Activated CD8-positive, alpha-beta T cell treated with anti-CD3 and anti-CD28 coated beads for 36 hours (primary cell): ENCODE data around the gene NCAPH2. TPM values are rescaled to one million over a fixed set of nuclear protein-coding genes. Genes with fewer than 3 reads are reported as not detected.

Experiments used
- ATAC-seq: fragments of 200-7000 bp; cut with Tn5 transposase; one replicate; pipeline ENCODE4 v1.10.0; 2021; ENCODE audit warnings: mild to moderate bottlenecking, moderate library complexity
- CTCF ChIA-PET: fragments of 350-600 bp; sonication (Branson Sonifier 250); formaldehyde crosslinking; loops from one replicate; lab custom pipeline; 2021; ENCODE audit warnings: antibody characterized with exemption; lab: Charles Lee
- POLR2A ChIA-PET: fragments of 350-600 bp; sonication (Branson Sonifier 250); formaldehyde crosslinking; loops from one replicate; lab custom pipeline; 2021; ENCODE audit warnings: antibody characterized with exemption; lab: Charles Lee
- DNase-seq: peaks from one replicate; pipeline ENCODE4 v3.0.0-alpha.2; 2020
- H3K27ac Mint-ChIP-seq: one replicate; pipeline ENCODE4 v1.8.0; 2021; ENCODE audit warnings: mild to moderate bottlenecking, mixed read lengths
- H3K27me3 Mint-ChIP-seq: one replicate; pipeline ENCODE4 v1.8.0; 2021; ENCODE audit warnings: mixed read lengths
- H3K36me3 Mint-ChIP-seq: one replicate; pipeline ENCODE4 v1.8.0; 2021; ENCODE audit warnings: low read depth, mixed read lengths
- H3K4me1 Mint-ChIP-seq: one replicate; pipeline ENCODE4 v1.8.0; 2021; ENCODE audit warnings: low read depth, mixed read lengths
- H3K4me3 Mint-ChIP-seq: one replicate; pipeline ENCODE4 v1.8.0; 2021; ENCODE audit warnings: mild to moderate bottlenecking, moderate library complexity, mixed read lengths
- H3K9me3 Mint-ChIP-seq: one replicate; pipeline ENCODE4 v1.8.0; 2021; ENCODE audit warnings: mixed read lengths
- CTCF ChIP-seq: fragments of 200-600 bp; IDR thresholded peaks from one replicate; pipeline ENCODE4 v1.8.0; 2022; ENCODE audit warnings: antibody characterized with exemption, mild to moderate bottlenecking
- intact Hi-C: fragments of 100-400 bp; cut with micrococcal nuclease; formaldehyde crosslinking; loops from one replicate; pipeline ENCODE4 v1.10.0; 2022
- total RNA-seq, 2 experiments: library from RNA; stranded (reverse); gene quantifications; one replicate each; pipeline ENCODE4 v1.2.3, GENCODE V29; 2021

NCAPH2 gene
- total RNA-seq, 2 experiments from 2014 or later: 121 to 126 TPM

- intact Hi-C loops: no loop called here
- Mint-ChIP-seq H3K27me3 (no peaks in the 10 kb centered on the region), H3K36me3 (peaks cover 2% of the 10 kb centered on the region), H3K4me3 (peak within 1 kb of the TSS; percentile 83), H3K27ac (peak within 1 kb of the TSS; percentile 47), H3K4me1 (peaks cover 15% of the 10 kb centered on the region), H3K9me3 (no peaks in the 10 kb centered on the region)
- CTCF ChIA-PET: interaction anchor here (0.6 to 3.3 kb wide), 23 partner anchors 9 to 176 kb away, joined by 3 to 32 read pairs (median 5); partner anchors contain the start of genes CHKB, KLHDC7B, LMF2 and NCAPH2
- peak; percentile 98 for DNase-seq
- TF ChIP-seq CTCF: peak; percentile 82
- peak; percentile 99 for ATAC-seq
- POLR2A ChIA-PET: interaction anchor here (0.6 to 4.4 kb wide), 16 partner anchors 10 to 93 kb away, joined by 3 to 36 read pairs (median 5); partner anchors contain the start of gene SCO2
Observed at GRCh38 chr22:50562523-50563412, 54.7 kb downstream of the NCAPH2 start, which contains the start of gene SYCE3. TSS of gene SYCE3 (minus strand) at chr22:50562919. CDS start at chr22:50556405, 6,514 bp downstream.

- intact Hi-C loops: no loop called here
- Mint-ChIP-seq H3K27me3 (no peaks in the 10 kb centered on the region), H3K27ac (peak overlapping the region; percentile 47), H3K9me3 (no peaks in the 10 kb centered on the region), H3K4me3 (peak overlapping the region; percentile 83), H3K36me3 (peaks cover 6% of the 10 kb centered on the region), H3K4me1 (peaks cover 15% of the 10 kb centered on the region)
- DNase-seq: no peak
- no peak for ATAC-seq
- TF ChIP-seq CTCF: no peak
- POLR2A ChIA-PET: interaction anchor here (0.6 to 4.4 kb wide), 15 partner anchors 9 to 57 kb away, joined by 3 to 36 read pairs (median 5); partner anchors contain the start of gene SCO2
- CTCF ChIA-PET: interaction anchor here (0.8 to 3.3 kb wide), 22 partner anchors 9 to 95 kb away, joined by 3 to 32 read pairs (median 5); partner anchors contain the start of genes CHKB, KLHDC7B, LMF2 and NCAPH2
Observed at GRCh38 chr22:50563413-50564160, 55.6 kb downstream of the NCAPH2 start.

GRCh38 chr22:50564289-50564688, 56.3 kb downstream of the NCAPH2 start:
- ATAC-seq (no peak), DNase-seq (no peak)
- H3K27ac Mint-ChIP-seq: no peak overlapping the region
- H3K9me3 Mint-ChIP-seq: no peaks in the 10 kb centered on the region
- ChIA-PET CTCF (interaction anchor here (2.1 to 3.3 kb wide), 5 partner anchors 12 to 56 kb away, joined by 14 to 30 read pairs (median 23); partner anchors contain the start of gene SCO2), POLR2A (interaction anchor here (1.0 to 4.4 kb wide), 10 partner anchors 8 to 57 kb away, joined by 3 to 36 read pairs (median 6); partner anchors contain the start of gene SCO2)
- no peaks in the 10 kb centered on the region for H3K27me3 Mint-ChIP-seq
- H3K4me3 Mint-ChIP-seq: peak overlapping the region; percentile 20
- intact Hi-C loops: no loop called here
- peaks cover 9% of the 10 kb centered on the region for H3K36me3 Mint-ChIP-seq
- peaks cover 15% of the 10 kb centered on the region for H3K4me1 Mint-ChIP-seq
- no peak for TF ChIP-seq CTCF

GRCh38 chr22:50567721-50568252, 59.8 kb downstream of the NCAPH2 start:
- no peak overlapping the region for H3K4me3 Mint-ChIP-seq
- CTCF ChIA-PET: no interaction called here

More at GRCh38 chr22:50567721-50568252, 59.8 kb downstream of the NCAPH2 start:
- TF ChIP-seq CTCF: no peak
- Mint-ChIP-seq H3K9me3 (no peaks in the 10 kb centered on the region), H3K4me1 (peaks cover 6% of the 10 kb centered on the region), H3K27ac (no peak overlapping the region), H3K36me3 (peaks cover 21% of the 10 kb centered on the region), H3K27me3 (no peaks in the 10 kb centered on the region)
- ATAC-seq (no peak), DNase-seq (no peak)
- POLR2A ChIA-PET: interaction anchor here (4.0 kb wide), 1 partner anchor 14 kb away, joined by 12 read pairs; no protein-coding TSS in a partner anchor
- intact Hi-C loops: no loop called here
